Tongue (tissue), 2 donors: ENCODE results near the gene MYH15. TPM values are rescaled to one million over a fixed set of nuclear protein-coding genes. Genes with fewer than 3 reads are reported as not detected.

Experiments
- DNase-seq: peaks from one replicate; pipeline ENCODE4 v3.0.0-alpha.2; 2015
- total RNA-seq: library from RNA; depleted of rRNA; stranded (reverse); fragments of >200 nt; gene quantifications from one replicate; pipeline ENCODE4 v1.2.3, GENCODE V29; 2014

The MYH15 gene
- total RNA-seq, 1 donor from 2014 or later = 0.82 TPM

DNA sequence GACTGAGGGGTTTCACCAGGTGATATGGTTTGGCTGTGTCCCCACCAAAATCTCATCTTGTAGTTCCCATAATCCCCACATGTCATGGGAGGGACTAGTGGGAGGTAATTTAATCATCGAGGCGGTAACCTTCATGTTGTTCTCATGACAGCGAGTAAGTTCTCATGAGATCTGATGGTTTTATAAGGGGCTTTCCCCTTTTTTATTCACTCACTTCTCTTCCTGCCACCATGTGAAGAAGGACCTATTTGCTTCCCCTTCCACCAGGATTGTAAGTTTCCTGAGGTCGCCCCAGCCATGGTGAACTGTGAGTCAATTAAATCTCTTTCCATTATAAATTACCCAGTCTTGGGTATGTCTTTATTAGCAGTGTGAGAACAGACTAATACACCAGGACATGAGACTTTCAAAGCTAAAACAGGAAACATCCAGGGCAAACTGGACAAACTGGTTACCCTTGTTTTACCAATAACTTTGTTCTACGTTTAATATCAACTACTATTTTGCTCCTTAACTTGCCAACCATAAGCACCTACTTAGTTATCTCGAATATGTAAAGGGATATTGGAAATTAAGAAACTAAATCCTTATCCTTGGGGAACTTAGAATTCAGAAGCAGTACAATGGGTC is 98.2 kb downstream of the MYH15 start:
- no peak for DNase-seq

DNA sequence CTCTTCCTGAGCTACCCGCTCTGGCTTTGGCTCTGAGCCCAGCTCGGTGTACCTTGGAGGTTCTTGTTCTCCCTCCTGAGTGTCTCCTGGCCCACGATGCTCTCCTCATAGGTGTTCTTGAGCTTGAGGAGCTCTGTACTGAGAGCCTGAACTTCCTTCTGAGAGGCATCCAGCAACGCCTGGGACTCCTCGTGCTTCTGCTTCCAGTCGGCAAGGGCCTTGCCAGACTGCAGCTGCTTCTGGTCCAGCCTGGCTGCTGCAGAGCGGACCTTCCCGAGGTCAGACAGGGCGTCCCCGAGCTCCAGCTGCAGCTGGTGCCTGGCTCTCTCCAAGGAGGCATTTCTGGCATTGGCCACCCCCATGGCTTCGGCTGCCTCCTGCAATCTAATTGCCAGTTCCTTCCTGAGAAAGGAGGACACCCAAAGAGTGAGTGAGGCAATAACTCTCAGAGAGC is 99.8 kb downstream of the MYH15 start:
- DNase-seq = no peak

DNA sequence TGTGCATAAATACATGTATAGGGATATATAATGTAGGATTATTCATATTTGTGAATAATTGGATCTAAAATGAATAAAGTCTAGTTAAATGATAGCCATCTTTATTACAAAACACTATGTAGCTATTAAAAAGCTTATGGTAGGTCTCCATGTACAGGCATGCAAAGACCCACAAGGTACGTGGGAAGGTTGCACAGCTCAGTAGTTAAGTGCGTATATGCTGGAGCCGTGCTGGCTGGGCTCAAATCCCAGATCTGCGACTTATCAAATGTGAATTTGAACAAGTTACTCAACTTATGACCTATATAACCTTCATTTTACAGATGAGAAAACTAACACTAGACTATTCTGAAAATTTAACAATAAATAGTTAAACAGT is 100.6 kb downstream of the MYH15 start:
- DNase-seq = no peak

DNA sequence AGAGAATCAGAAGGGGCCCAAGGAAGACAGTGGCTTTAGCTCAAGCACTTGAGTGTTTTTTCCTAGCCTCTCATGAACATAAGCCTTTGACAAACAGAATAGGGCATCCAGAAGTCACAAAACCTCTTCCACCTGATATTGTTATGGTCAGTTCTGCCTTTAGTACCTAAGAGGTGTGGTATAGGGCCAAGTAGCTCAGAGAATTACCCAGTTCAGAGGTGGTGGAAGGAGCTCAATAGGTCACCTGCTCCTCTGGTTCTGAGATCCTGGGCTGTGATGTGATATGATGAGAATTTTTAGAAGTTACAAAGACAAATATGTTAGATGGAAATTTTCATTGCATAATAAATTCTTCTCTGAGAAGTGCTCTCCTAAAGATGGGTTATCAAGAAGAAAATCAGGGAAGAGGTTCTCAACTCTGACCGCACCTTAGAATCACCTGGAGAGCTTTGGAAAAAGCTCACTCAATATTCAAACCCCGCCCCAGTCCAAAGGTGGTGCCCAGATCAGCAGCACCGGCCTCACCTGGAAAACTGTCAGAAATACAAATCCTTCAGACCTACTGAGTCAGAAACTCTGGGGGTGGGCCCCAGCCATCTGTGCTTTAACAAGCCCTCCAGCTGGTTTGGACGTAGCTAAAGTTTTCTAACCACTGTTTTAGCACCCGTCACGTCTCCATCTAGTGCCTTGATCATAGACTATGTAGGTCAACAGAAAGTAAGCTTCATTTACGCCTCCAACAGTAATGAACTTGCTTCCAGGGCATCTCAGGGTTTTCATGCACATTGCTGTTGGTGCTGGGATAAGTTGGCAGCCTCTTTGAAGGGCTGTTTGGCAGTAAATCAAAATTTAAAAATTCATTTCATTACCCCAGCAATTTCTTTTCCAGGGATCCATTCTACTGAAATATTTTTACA is 101.3 kb downstream of the MYH15 start:
- DNase-seq = no peak

- DNase-seq = no peak
Observed at GRCh38 chr3:108407886-108408285, 102.5 kb downstream of the MYH15 start.

GRCh38 chr3:108406661-108407206 is 103.7 kb downstream of the MYH15 start:
- peak; percentile 69 for DNase-seq

GRCh38 chr3:108406063-108406660 is 104.2 kb downstream of the MYH15 start:
- DNase-seq = no peak

DNA sequence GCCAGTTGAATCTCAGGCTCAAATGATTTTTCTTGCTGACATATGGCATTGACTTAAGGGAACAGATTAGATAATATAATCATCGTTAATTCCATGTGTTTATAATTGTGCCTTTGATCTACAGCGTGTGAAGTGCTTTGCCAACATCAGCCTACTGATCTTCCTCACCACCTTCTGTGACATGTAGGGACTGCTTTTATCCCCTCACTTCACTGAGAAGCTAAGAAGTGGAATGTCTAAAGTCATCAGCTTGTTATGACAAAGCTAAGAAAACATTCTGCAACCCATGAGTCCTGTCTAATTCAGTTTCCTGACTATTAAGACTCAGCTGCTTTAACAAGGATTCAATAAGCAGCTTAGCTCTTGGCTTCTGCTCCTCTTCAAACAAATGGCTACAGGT is 106.0 kb downstream of the MYH15 start:
- DNase-seq = no peak

DNA sequence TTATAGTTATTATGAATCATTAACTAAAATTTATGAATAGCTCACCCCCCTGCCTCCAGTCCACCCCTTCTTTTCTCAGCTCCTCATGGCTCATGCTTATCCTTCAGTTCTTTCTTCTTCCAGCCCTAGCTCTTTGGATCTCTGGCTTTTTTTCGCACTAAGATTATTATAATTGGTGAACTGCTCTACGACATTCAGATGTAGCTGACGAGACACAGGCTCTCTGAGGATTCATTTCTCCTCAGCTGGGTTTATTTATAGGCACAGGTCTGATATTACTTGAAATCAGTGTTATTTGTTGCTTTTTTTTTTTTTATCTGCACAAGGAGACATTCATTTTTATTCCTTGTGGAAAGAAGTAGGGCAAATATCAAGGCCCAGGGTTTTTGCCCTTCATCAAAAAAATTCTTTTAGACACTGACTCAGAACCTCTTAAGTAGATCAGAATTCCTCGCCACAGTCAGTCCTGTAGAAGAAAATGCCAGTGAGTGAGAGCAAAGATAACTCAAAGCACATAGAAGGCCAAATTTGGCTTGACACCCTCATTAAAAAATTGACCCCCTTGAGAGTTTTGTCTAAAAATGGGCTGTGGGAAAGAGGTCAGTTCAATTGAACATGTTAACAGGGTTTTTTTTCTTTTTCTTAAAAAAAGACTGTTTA is 106.6 kb downstream of the MYH15 start:
- no peak for DNase-seq

GRCh38 chr3:108403198-108403597 is 107.2 kb downstream of the MYH15 start:
- no peak for DNase-seq

GRCh38 chr3:108401836-108402235 is 108.6 kb downstream of the MYH15 start:
- no peak for DNase-seq

DNA sequence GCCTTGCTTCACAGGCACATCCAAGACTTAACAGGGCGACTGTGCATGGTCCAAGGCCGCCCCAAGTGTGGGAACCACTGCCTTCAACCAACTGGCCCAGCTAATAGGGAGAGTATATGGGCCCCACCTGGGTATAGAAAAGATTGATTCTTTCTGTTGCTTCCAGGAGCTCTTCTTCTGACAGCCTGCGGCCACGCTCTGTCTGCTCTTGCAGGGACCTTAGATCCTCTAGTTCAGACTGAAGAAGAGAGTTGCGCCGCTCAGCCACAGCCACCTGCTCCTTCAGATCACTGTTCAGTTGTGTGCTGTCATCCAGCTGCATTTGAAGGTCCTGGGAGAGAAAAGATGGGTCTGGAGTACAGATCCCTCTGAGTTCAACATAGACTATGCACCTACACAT is 111.9 kb downstream of the MYH15 start:
- DNase-seq = no peak

- DNase-seq = no peak
Observed at GRCh38 chr3:108396336-108396735, 114.1 kb downstream of the MYH15 start.

- DNase-seq = no peak
Observed at GRCh38 chr3:108394563-108394962, 115.8 kb downstream of the MYH15 start.

GRCh38 chr3:108394016-108394415 is 116.4 kb downstream of the MYH15 start:
- no peak for DNase-seq

DNA sequence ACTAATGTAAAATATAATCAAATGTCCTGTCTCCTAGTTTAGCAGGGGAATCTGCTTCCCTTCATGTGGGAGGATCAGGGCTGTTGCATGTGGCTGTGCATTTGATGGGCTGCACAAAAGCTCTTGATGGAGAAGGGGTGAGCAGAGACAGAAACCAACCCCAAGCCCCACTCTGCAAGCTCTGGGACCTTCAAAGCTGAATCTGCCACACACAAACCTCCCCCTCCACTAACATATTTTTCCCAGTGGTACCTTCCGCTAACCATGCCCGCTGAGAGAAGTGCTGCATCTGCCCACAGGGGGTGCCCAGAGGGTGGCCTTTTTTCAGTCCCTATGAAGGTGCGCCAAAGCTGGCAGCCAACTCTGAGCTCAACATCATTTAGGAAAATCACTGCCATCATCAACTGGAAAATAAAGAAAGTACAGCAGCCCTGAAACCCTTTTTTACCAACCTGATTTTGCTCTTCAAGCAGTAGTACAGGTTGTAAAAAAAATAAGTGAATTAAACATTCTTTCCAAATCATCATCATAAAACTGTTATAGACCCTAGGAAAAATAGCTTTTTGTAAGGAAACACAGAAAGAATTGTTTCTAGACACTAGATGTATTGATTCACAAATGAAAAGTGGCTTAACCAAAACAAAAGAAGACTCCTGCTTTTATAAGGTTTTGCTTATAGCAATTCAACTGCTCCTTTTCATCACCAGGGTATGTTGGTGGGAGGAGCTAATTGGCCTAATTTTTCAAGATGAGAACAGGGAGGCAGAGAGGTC is 117.1 kb downstream of the MYH15 start:
- DNase-seq = no peak

- DNase-seq = no peak
Observed at GRCh38 chr3:108391917-108392593, 118.3 kb downstream of the MYH15 start.

GRCh38 chr3:108389372-108389771 is 121.0 kb downstream of the MYH15 start:
- DNase-seq = no peak

- DNase-seq = no peak
Observed at GRCh38 chr3:108388136-108389132, 122.0 kb downstream of the MYH15 start.

DNA sequence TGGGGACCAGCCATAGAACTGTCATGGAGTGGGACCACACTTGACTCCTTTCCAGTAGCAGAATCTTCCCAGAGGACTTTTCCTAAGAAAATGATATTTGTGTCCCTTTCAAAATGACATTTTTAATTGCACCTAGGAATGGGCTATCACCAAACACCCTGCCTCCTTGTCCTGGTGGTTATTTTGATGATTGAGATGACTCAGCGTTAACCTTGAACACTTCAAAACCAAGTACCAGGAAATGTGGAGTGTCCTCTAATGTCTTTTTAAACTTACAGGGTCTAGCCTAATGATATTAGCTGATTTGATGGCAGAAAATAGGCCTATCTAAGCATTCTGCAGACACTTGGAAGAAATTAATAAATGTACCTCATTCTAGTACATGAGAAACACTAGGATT is 123.3 kb downstream of the MYH15 start:
- no peak for DNase-seq
